HCT116 (cell line): ENCODE data around the gene LHX2. TPM values are rescaled to one million over a fixed set of nuclear protein-coding genes. Genes with fewer than 3 reads are reported as not detected.

ENCODE experiments used
- ATAC-seq: fragments of 200-7000 bp; cut with Tn5 transposase; 2 replicates; pipeline ENCODE4 v1.9.1; 2020; ENCODE audit warnings: mild to moderate bottlenecking, moderate library complexity
- Bru-seq: library from RNA; stranded (reverse); fragments of 400-500 nt; gene quantifications from one replicate; lab custom pipeline; 2021; lab: Mats Ljungman, UMichigan
- BruChase-seq, 2 experiments: library from RNA; stranded (reverse); fragments of 400-500 nt; gene quantifications; one replicate each; lab custom pipeline; 2021; lab: Mats Ljungman, UMichigan
- BruUV-seq: library from RNA; stranded (reverse); fragments of 400-500 nt; replicated peaks from 2 replicates; lab custom pipeline; 2021; lab: Mats Ljungman, UMichigan
- CTCF ChIA-PET: fragments of 300-600 bp; sonication (Branson Sonifier 250); formaldehyde crosslinking; loops from one replicate; lab custom pipeline; 2021; ENCODE audit warnings: antibody characterized with exemption; lab: Charles Lee
- POLR2A ChIA-PET: fragments of 300-600, 350-600 bp; sonication (Branson Sonifier 250); formaldehyde crosslinking; loops from one replicate; lab custom pipeline; 2021; ENCODE audit warnings: antibody characterized with exemption; lab: Charles Lee
- RAD21 ChIA-PET, 2 experiments: fragments of 300-600 bp; sonication (Branson Sonifier 250); formaldehyde crosslinking; loops; one replicate each; lab custom pipeline; 2023; ENCODE audit warnings: low total read pairs in 2 of 2; ENCODE audit not compliant: uncharacterized antibody in 2 of 2, unreplicated experiment in 2 of 2, low non-redundant PET in 1 of 2; lab: Charles Lee
- DNase-seq: peaks from one replicate; pipeline ENCODE4 v3.0.0-alpha.2; 2010; ENCODE audit warnings: low read depth, low spot score
- H2AFZ ChIP-seq: fragments of 200-600 bp; shearing (Covaris generic), sonication (generic); 2 replicates; pipeline ENCODE4 v1.6.1; 2017; ENCODE audit warnings: low read depth, mixed run types, mixed read lengths, antibody characterized with exemption, low read length; ENCODE audit not compliant: poor library complexity, severe bottlenecking
- H3K27ac ChIP-seq: 2 replicates; pipeline ENCODE4 v1.5.1; 2012; ENCODE audit warnings: low read depth, low read length
- H3K27me3 ChIP-seq: fragments of 200-600 bp; sonication (generic); 2 replicates; pipeline ENCODE4 v1.6.1; 2016; ENCODE audit warnings: mixed run types, low read length, mixed read lengths; ENCODE audit not compliant: insufficient read depth
- H3K36me3 ChIP-seq, 2 experiments: fragments of 200-500 bp in 1 of 2; fragments of 200-600 bp in 1 of 2; sonication (Bioruptor generic) in 1 of 2; sonication (generic) in 1 of 2; 2 replicates each; pipeline versions ENCODE4 v1.5.1 to v1.6.1; 2014 to 2016; ENCODE audit warnings: low read length in 2 of 2, inconsistent platforms in 1 of 2, mixed read lengths in 1 of 2, mixed run types in 1 of 2; ENCODE audit not compliant: insufficient read depth in 2 of 2, control insufficient read depth in 1 of 2
- H3K4me1 ChIP-seq, 2 experiments: fragments of 200-600 bp in 1 of 2; sonication (generic) in 1 of 2; 2 replicates each; pipeline versions ENCODE4 v1.5.1 to v1.6.1; 2012 to 2017; ENCODE audit warnings: low read length in 2 of 2, inconsistent platforms in 1 of 2, mild to moderate bottlenecking in 1 of 2, mixed read lengths in 1 of 2, mixed run types in 1 of 2, moderate library complexity in 1 of 2; ENCODE audit not compliant: insufficient read depth in 2 of 2, control insufficient read depth in 1 of 2
- H3K4me2 ChIP-seq: fragments of 200-600 bp; sonication (generic); 2 replicates; pipeline ENCODE4 v1.6.1; 2017; ENCODE audit warnings: mixed run types, low read length, mixed read lengths
- H3K4me3 ChIP-seq, 2 experiments: fragments of 200-600 bp in 1 of 2; sonication (generic) in 1 of 2; replicated peaks in 1 of 2; 2 replicates each; pipeline ENCODE4 v1.5.1; 2011 to 2016; ENCODE audit warnings: low read length in 2 of 2, control low read depth in 1 of 2, low read depth in 1 of 2, mild to moderate bottlenecking in 1 of 2, mixed read lengths in 1 of 2, mixed run types in 1 of 2
- H3K79me2 ChIP-seq: fragments of 200-600 bp; sonication (generic); 2 replicates; pipeline ENCODE4 v1.6.1; 2017; ENCODE audit warnings: mild to moderate bottlenecking, mixed run types, low read length, moderate library complexity, mixed read lengths; ENCODE audit not compliant: insufficient read depth
- H3K9ac ChIP-seq: fragments of 200-600 bp; sonication (generic); 2 replicates; pipeline ENCODE4 v1.6.1; 2016; ENCODE audit warnings: low read length, mixed read lengths
- H3K9me2 ChIP-seq: fragments of 200-600 bp; sonication (generic), shearing (Covaris generic); 2 replicates; pipeline ENCODE4 v1.6.1; 2017; ENCODE audit warnings: mixed run types, mild to moderate bottlenecking, moderate library complexity; ENCODE audit not compliant: insufficient read depth
- H3K9me3 ChIP-seq, 2 experiments: fragments of 200-500 bp in 1 of 2; fragments of 200-600 bp in 1 of 2; sonication (Bioruptor generic) in 1 of 2; sonication (generic) in 1 of 2; 2 replicates each; pipeline ENCODE4 v1.6.1; 2014 to 2017; ENCODE audit warnings: low read length in 2 of 2, mixed read lengths in 2 of 2, inconsistent platforms in 1 of 2, low read depth in 1 of 2, mild to moderate bottlenecking in 1 of 2, mixed run types in 1 of 2, moderate library complexity in 1 of 2; ENCODE audit not compliant: control insufficient read depth in 1 of 2, insufficient read depth in 1 of 2
- H4K20me1 ChIP-seq: fragments of 200-600 bp; sonication (generic), shearing (Covaris generic); 2 replicates; pipeline ENCODE4 v1.6.1; 2017; ENCODE audit warnings: mixed run types, mild to moderate bottlenecking, moderate library complexity; ENCODE audit not compliant: insufficient read depth
- CBX3 ChIP-seq: IDR thresholded peaks from 2 replicates; pipeline ENCODE4 v1.6.1; 2012; ENCODE audit warnings: low read depth
- CEBPB ChIP-seq: IDR thresholded peaks from 2 replicates; pipeline ENCODE4 v1.6.1; 2012; ENCODE audit warnings: low read depth
- EGR1 ChIP-seq: IDR thresholded peaks from 2 replicates; pipeline ENCODE4 v1.6.1; 2012; ENCODE audit warnings: low read depth
- ELF1 ChIP-seq: IDR thresholded peaks from 2 replicates; pipeline ENCODE4 v1.6.1; 2012; ENCODE audit warnings: low read depth, borderline replicate concordance
- EZH2 ChIP-seq: fragments of 200-600 bp; sonication (generic); IDR thresholded peaks from 2 replicates; pipeline ENCODE4 v1.6.1; 2017; ENCODE audit warnings: antibody characterized with exemption, mixed run types
- EZH2phosphoT487 ChIP-seq: fragments of 200-600 bp; IDR thresholded peaks from 2 replicates; pipeline ENCODE4 v1.6.1; 2018; ENCODE audit warnings: antibody characterized with exemption, borderline replicate concordance
- JUND ChIP-seq: IDR thresholded peaks from 2 replicates; pipeline ENCODE4 v1.6.1; 2012
- POLR2A ChIP-seq: IDR thresholded peaks from 2 replicates; pipeline ENCODE4 v1.7.0; 2011; ENCODE audit warnings: borderline replicate concordance; ENCODE audit not compliant: insufficient read depth, insufficient read length; ENCODE audit errors: extremely low read depth
- POLR2AphosphoS5 ChIP-seq: IDR thresholded peaks from 2 replicates; pipeline ENCODE4 v1.6.1; 2011; ENCODE audit warnings: mild to moderate bottlenecking, low read depth, low read length, moderate library complexity
- RAD21 ChIP-seq: IDR thresholded peaks from 2 replicates; pipeline ENCODE4 v1.6.1; 2012; ENCODE audit warnings: low read depth, mild to moderate bottlenecking
- SP1 ChIP-seq: IDR thresholded peaks from 2 replicates; pipeline ENCODE4 v1.6.1; 2012; ENCODE audit warnings: low read depth
- SRF ChIP-seq: IDR thresholded peaks from 2 replicates; pipeline ENCODE4 v1.6.1; 2012; ENCODE audit warnings: low read depth
- TCF7L2 ChIP-seq: IDR thresholded peaks from 2 replicates; pipeline ENCODE4 v1.7.0; 2011; ENCODE audit warnings: borderline replicate concordance, inconsistent platforms; ENCODE audit not compliant: insufficient read depth, insufficient read length; ENCODE audit errors: extremely low read depth
- YY1 ChIP-seq: IDR thresholded peaks from 2 replicates; pipeline ENCODE4 v1.6.1; 2011; ENCODE audit warnings: low read length, low read depth, moderate library complexity, mild to moderate bottlenecking; ENCODE audit not compliant: insufficient replicate concordance; ENCODE audit errors: extremely low read depth
- ZFX ChIP-seq: fragments of 450-650 bp; IDR thresholded peaks from 2 replicates; pipeline ENCODE4 v1.6.1; 2017
- ZNF274 ChIP-seq: fragments of 200-500 bp; sonication (Bioruptor generic); IDR thresholded peaks from 2 replicates; pipeline ENCODE4 v1.6.1; 2014; ENCODE audit warnings: mild to moderate bottlenecking, low read depth, low read length, inconsistent platforms
- intact Hi-C: fragments of 100-400 bp; cut with micrococcal nuclease; formaldehyde crosslinking; loops from 2 replicates; pipeline ENCODE4 v1.10.0; 2022
- long read RNA-seq: library from polyadenylated mRNA; unstranded; transcript quantifications from one replicate; pipeline ENCODE4 v2.0.0, GENCODE V29; 2021; ENCODE audit not compliant: unreplicated experiment
- polyA plus RNA-seq: library from polyadenylated mRNA; unstranded; fragments of >200 nt; gene quantifications from 2 replicates; pipeline ENCODE4 v1.2.1, GENCODE V29; 2012; ENCODE audit warnings: missing spikeins
- total RNA-seq: library from RNA; stranded (reverse); gene quantifications from one replicate; pipeline ENCODE4 v1.2.1, GENCODE V29; 2021; ENCODE audit not compliant: unreplicated experiment
- TF ChIP-seq, protein P1 (sequence below): IDR thresholded peaks from 2 replicates; pipeline ENCODE4 v1.6.1; 2012
- TF ChIP-seq, protein P2 (sequence below): IDR thresholded peaks from 2 replicates; pipeline ENCODE4 v1.6.1; 2011; ENCODE audit warnings: mild to moderate bottlenecking, low read length, moderate library complexity; ENCODE audit not compliant: insufficient replicate concordance; ENCODE audit errors: extremely low read depth
- TF ChIP-seq, protein P3 (sequence below), 3 experiments: fragments of 200-600 bp in 1 of 3; sonication (generic) in 1 of 3; IDR thresholded peaks in 2 of 3; conservative IDR thresholded peaks in 1 of 3; 2 replicates each; pipeline ENCODE4 v1.5.1; 2012 to 2017; ENCODE audit warnings: low read depth in 2 of 3, low read length in 2 of 3, antibody characterized with exemption in 1 of 3, borderline replicate concordance in 1 of 3, control low read depth in 1 of 3, mild to moderate bottlenecking in 1 of 3, mixed read lengths in 1 of 3, mixed run types in 1 of 3, moderate library complexity in 1 of 3; ENCODE audit not compliant: insufficient read depth in 1 of 3
- TF ChIP-seq, protein P4 (sequence below): IDR thresholded peaks from 2 replicates; pipeline ENCODE4 v1.6.1; 2012

LHX2 gene, protein sequence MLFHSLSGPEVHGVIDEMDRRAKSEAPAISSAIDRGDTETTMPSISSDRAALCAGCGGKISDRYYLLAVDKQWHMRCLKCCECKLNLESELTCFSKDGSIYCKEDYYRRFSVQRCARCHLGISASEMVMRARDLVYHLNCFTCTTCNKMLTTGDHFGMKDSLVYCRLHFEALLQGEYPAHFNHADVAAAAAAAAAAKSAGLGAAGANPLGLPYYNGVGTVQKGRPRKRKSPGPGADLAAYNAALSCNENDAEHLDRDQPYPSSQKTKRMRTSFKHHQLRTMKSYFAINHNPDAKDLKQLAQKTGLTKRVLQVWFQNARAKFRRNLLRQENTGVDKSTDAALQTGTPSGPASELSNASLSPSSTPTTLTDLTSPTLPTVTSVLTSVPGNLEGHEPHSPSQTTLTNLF
- total RNA-seq (10.2 TPM), Bru-seq, nascent RNA (percentile 41 among the genes with signal in this experiment), BruChase-seq, experiment 1, labeled RNA remaining after a 6-hour chase (percentile 43 among the genes with signal in this experiment), BruChase-seq, experiment 2, labeled RNA remaining after a 2-hour chase (percentile 44 among the genes with signal in this experiment)
- polyA plus RNA-seq, result 7.7 and 9.7 TPM in 2 replicates
- long read RNA-seq, transcript LHX2-201 (5 exons, 2,554 nt), result major isoform, 27 of 42 reads
- long read RNA-seq, partial matches to known transcripts, result 10 of 42 reads
- long read RNA-seq, other reads (novel, unspliced or antisense), result 4 of 42 reads

DNA sequence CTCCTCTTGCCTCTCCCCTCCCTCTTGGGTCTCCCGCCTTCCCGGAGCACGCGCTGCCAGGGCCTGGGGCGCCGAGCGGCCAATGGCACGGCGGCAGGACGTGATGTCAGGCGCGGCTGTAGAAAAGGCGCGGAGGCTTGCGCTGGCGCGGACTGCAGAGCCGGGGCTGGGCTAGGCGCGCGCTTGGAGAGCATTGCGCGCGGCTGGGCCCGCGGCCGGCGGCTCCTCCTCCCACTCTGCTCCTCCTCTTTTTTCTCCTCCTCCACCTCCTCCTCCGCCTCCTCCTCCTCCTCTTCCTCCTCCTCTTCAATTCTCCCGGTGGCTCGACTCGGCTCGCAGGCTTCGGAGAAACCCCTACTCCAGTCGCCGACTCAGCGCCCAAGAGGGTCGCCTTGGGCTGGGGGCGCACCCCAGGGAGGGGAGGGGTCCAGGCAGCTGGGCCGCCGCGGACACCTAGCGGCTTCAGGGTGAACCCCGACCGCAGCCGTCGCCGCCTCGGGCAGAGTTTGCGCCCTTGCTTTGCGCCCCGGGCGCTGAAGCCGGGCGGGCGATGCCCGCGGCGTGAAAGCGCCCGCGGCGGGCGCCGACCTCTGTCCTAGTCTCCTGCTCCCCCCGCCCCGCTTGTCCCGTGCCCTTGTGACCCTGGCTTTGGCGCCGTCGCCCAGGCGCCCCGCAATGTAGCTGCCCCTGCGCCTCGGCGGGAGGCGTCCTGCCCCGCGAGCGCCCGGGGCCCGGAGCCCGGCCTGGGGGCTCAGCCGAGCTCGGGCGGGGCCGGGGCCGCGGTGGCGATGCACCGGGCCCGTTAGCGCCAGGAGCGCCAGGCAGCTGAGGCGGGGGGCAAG lies at the start of gene LHX2:
TSS of gene LHX2 (plus strand) at position 309 of the 842 bp plus-strand sequence. CDS start 581 bp downstream, outside the sequence.
- DNase-seq (peak; percentile 75), ATAC-seq (peak; percentile 95)
- peak within 1 kb of the TSS; percentile 88 for H2AFZ ChIP-seq
- ChIA-PET POLR2A (no interaction called here), CTCF (no interaction called here), RAD21 (no interaction called here)
- peak within 1 kb of the TSS; percentile 95 for H3K4me2 ChIP-seq
- H3K79me2 ChIP-seq, result no peaks in the 10 kb centered on the region
- H3K4me1 ChIP-seq, result peaks cover 4 to 44% of the 10 kb centered on the region in 2 experiments; a peak in 3 of 4 replicates
- H3K9me3 ChIP-seq, result no peaks in the 10 kb centered on the region
- peak within 1 kb of the TSS; percentile 62 for H3K9ac ChIP-seq
- no peaks in the 10 kb centered on the region for H3K36me3 ChIP-seq
- H3K27me3 ChIP-seq, result peaks cover 25% of the 10 kb centered on the region
- H4K20me1 ChIP-seq, result no peaks in the 10 kb centered on the region
- BruUV-seq, result no TSS peak
- intact Hi-C loops, result no loop called here
- H3K4me3 ChIP-seq, result peak within 1 kb of the TSS; percentile 57 to 67
- H3K27ac ChIP-seq, result peak within 1 kb of the TSS; percentile 55; the same call in 1 of the 2 replicates
- H3K9me2 ChIP-seq, result no peaks in the 10 kb centered on the region
- peak; percentile 40 for TF ChIP-seq POLR2A
- TF ChIP-seq CEBPB, result no peak
- TF ChIP-seq ZFX, result no peak
- TF ChIP-seq TCF7L2, result no peak
- TF ChIP-seq, protein P1, sequence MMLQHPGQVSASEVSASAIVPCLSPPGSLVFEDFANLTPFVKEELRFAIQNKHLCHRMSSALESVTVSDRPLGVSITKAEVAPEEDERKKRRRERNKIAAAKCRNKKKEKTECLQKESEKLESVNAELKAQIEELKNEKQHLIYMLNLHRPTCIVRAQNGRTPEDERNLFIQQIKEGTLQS, result no peak
- no peak for TF ChIP-seq ZNF274
- TF ChIP-seq JUND, result no peak
- no peak for TF ChIP-seq SRF
- TF ChIP-seq EZH2, result no peak
- peak; percentile 22 for TF ChIP-seq CBX3
- TF ChIP-seq, protein P2, sequence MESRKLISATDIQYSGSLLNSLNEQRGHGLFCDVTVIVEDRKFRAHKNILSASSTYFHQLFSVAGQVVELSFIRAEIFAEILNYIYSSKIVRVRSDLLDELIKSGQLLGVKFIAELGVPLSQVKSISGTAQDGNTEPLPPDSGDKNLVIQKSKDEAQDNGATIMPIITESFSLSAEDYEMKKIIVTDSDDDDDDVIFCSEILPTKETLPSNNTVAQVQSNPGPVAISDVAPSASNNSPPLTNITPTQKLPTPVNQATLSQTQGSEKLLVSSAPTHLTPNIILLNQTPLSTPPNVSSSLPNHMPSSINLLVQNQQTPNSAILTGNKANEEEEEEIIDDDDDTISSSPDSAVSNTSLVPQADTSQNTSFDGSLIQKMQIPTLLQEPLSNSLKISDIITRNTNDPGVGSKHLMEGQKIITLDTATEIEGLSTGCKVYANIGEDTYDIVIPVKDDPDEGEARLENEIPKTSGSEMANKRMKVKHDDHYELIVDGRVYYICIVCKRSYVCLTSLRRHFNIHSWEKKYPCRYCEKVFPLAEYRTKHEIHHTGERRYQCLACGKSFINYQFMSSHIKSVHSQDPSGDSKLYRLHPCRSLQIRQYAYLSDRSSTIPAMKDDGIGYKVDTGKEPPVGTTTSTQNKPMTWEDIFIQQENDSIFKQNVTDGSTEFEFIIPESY, result no peak
- TF ChIP-seq POLR2AphosphoS5, result peak; percentile 59
- no peak for TF ChIP-seq ELF1
- TF ChIP-seq, protein P3, sequence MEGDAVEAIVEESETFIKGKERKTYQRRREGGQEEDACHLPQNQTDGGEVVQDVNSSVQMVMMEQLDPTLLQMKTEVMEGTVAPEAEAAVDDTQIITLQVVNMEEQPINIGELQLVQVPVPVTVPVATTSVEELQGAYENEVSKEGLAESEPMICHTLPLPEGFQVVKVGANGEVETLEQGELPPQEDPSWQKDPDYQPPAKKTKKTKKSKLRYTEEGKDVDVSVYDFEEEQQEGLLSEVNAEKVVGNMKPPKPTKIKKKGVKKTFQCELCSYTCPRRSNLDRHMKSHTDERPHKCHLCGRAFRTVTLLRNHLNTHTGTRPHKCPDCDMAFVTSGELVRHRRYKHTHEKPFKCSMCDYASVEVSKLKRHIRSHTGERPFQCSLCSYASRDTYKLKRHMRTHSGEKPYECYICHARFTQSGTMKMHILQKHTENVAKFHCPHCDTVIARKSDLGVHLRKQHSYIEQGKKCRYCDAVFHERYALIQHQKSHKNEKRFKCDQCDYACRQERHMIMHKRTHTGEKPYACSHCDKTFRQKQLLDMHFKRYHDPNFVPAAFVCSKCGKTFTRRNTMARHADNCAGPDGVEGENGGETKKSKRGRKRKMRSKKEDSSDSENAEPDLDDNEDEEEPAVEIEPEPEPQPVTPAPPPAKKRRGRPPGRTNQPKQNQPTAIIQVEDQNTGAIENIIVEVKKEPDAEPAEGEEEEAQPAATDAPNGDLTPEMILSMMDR (IDR thresholded peaks at IDR 0.05 in 2 of 3, conservative IDR thresholded peaks at IDR 0.05 in 1 of 3; ENCODE audit: borderline replicate concordance in 1 of 3, insufficient read depth in 1 of 3, low read depth in 2 of 3, low read length in 2 of 3), result peak in 2 of 3 experiments; percentile 26 to 29; a peak in 3 of 6 replicates
- TF ChIP-seq RAD21, result no peak
- TF ChIP-seq SP1, result no peak
- TF ChIP-seq EZH2phosphoT487, result no peak
- TF ChIP-seq, protein P4, sequence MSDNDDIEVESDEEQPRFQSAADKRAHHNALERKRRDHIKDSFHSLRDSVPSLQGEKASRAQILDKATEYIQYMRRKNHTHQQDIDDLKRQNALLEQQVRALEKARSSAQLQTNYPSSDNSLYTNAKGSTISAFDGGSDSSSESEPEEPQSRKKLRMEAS, result peak; percentile 95
- TF ChIP-seq EGR1, result peak; percentile 54
- peak; percentile 13 for TF ChIP-seq YY1
